B cell (primary cell): Measurements from ENCODE around the gene UNC13C. TPM values are rescaled to one million over a fixed set of nuclear protein-coding genes. Genes with fewer than 3 reads are reported as not detected.

Experiments used
- ATAC-seq: fragments of 200-7000 bp; cut with Tn5 transposase; one replicate; pipeline ENCODE4 v1.10.0; 2021; ENCODE audit warnings: low read depth, mild to moderate bottlenecking, moderate number of reproducible peaks, moderate library complexity
- CTCF ChIA-PET: fragments of 350-600 bp; sonication (Branson Sonifier 250); formaldehyde crosslinking; loops from one replicate; lab custom pipeline; 2021; ENCODE audit warnings: antibody characterized with exemption, inconsistent platforms; lab: Charles Lee
- POLR2A ChIA-PET: fragments of 350-600 bp; sonication (Branson Sonifier 250); formaldehyde crosslinking; loops from one replicate; lab custom pipeline; 2021; ENCODE audit warnings: antibody characterized with exemption; lab: Charles Lee
- DNase-seq: peaks from one replicate; pipeline ENCODE4 v3.0.0; 2013
- H2AFZ ChIP-seq: 2 replicates; pipeline ENCODE4 v1.6.1; 2012; ENCODE audit warnings: mild to moderate bottlenecking, low read depth, low read length; ENCODE audit not compliant: insufficient read depth, poor library complexity, severe bottlenecking
- H3K27ac ChIP-seq, 2 donors: 1 replicate in 1 of 2; 2 replicates in 1 of 2; pipeline ENCODE4 v1.5.1; 2012 to 2013; ENCODE audit warnings: low read length in 2 of 2, mild to moderate bottlenecking in 2 of 2, moderate library complexity in 1 of 2
- H3K27me3 ChIP-seq, 4 experiments: fragments of 200-600 bp in 1 of 4; sonication (generic) in 1 of 4; replicated peaks in 1 of 4; 1 replicate in 2 of 4; 2 replicates in 2 of 4; pipeline versions ENCODE4 v1.6.1 to v1.7.0; 2013 to 2016; ENCODE audit warnings: low read length in 3 of 4, mild to moderate bottlenecking in 2 of 4, mixed read lengths in 1 of 4, moderate library complexity in 1 of 4; ENCODE audit not compliant: insufficient read depth in 4 of 4, control insufficient read depth in 3 of 4; ENCODE audit errors: control extremely low read depth in 1 of 4
- H3K36me3 ChIP-seq, 2 experiments: replicated peaks in 1 of 2; 1 replicate in 1 of 2; 2 replicates in 1 of 2; pipeline versions ENCODE4 v1.6.1 to v1.7.1; 2013; ENCODE audit warnings: low read length in 1 of 2; ENCODE audit not compliant: insufficient read depth in 2 of 2, control insufficient read depth in 1 of 2; ENCODE audit errors: control extremely low read depth in 1 of 2, extremely low read depth in 1 of 2
- H3K4me1 ChIP-seq, 2 donors: fragments of 200-600 bp in 1 of 2; sonication (generic) in 1 of 2; 1 replicate in 1 of 2; 2 replicates in 1 of 2; pipeline versions ENCODE4 v1.5.1 to v1.6.1; 2013 to 2017; ENCODE audit warnings: low read length in 2 of 2; ENCODE audit not compliant: control insufficient read depth in 2 of 2, insufficient read depth in 2 of 2
- H3K4me2 ChIP-seq: replicated peaks from 2 replicates; pipeline ENCODE3; 2012; ENCODE audit warnings: mild to moderate bottlenecking, low read depth, low read length; ENCODE audit not compliant: poor library complexity, severe bottlenecking
- H3K4me3 ChIP-seq, 5 experiments: fragments of 200-600 bp in 1 of 5; sonication (generic) in 1 of 5; 1 replicate in 3 of 5; 2 replicates in 2 of 5; pipeline versions ENCODE4 v1.5.1 to v1.7.0; 2011 to 2016; ENCODE audit warnings: low read length in 4 of 5, mild to moderate bottlenecking in 4 of 5, low read depth in 2 of 5, control low read depth in 1 of 5, moderate library complexity in 1 of 5; ENCODE audit not compliant: insufficient read depth in 1 of 5; ENCODE audit errors: control extremely low read depth in 1 of 5, extremely low read depth in 1 of 5
- H3K79me2 ChIP-seq: fragments of 200-600 bp; sonication (generic); one replicate; pipeline ENCODE4 v1.6.0; 2016; ENCODE audit warnings: low read length; ENCODE audit not compliant: control insufficient read depth, insufficient read depth
- H3K9ac ChIP-seq: fragments of 200-600 bp; sonication (generic); 2 replicates; pipeline ENCODE4 v1.6.1; 2017; ENCODE audit warnings: mild to moderate bottlenecking, low read length, moderate library complexity
- H3K9me3 ChIP-seq, 3 donors: one replicate each; pipeline versions ENCODE4 v1.6.1 to v1.7.1; 2013; ENCODE audit warnings: low read length in 2 of 3; ENCODE audit not compliant: control insufficient read depth in 2 of 3, insufficient read depth in 1 of 3; ENCODE audit errors: control extremely low read depth in 1 of 3
- H4K20me1 ChIP-seq: 2 replicates; pipeline ENCODE4 v1.6.0; 2012; ENCODE audit warnings: mild to moderate bottlenecking, low read length; ENCODE audit not compliant: insufficient read depth, control insufficient read depth, poor library complexity, severe bottlenecking
- H3K27ac Mint-ChIP-seq: one replicate; pipeline ENCODE4 v1.8.0; 2021; ENCODE audit warnings: mixed read lengths
- H3K27me3 Mint-ChIP-seq: one replicate; pipeline ENCODE4 v1.8.0; 2021; ENCODE audit warnings: mixed read lengths
- H3K4me1 Mint-ChIP-seq: one replicate; pipeline ENCODE4 v1.8.0; 2021; ENCODE audit warnings: mixed read lengths
- H3K4me3 Mint-ChIP-seq: one replicate; pipeline ENCODE4 v1.8.0; 2021; ENCODE audit warnings: mixed read lengths
- H3K9me3 Mint-ChIP-seq: one replicate; pipeline ENCODE4 v1.8.0; 2022; ENCODE audit warnings: mixed read lengths; ENCODE audit not compliant: insufficient read depth
- EZH2 ChIP-seq: IDR thresholded peaks from 2 replicates; pipeline ENCODE4 v1.6.1; 2012; ENCODE audit warnings: borderline replicate concordance, low read depth, mild to moderate bottlenecking, moderate library complexity, low read length; ENCODE audit not compliant: insufficient read depth, poor library complexity, severe bottlenecking
- whole genome bisulfite sequencing: methylation state at CpG from one replicate; pipeline ENCODE4 v1.1.5; 2013; ENCODE audit warnings: missing lambda C conversion rate; ENCODE audit not compliant: insufficient coverage; 5-methylcytosine and 5-hydroxymethylcytosine counted together
- intact Hi-C: fragments of 100-400 bp; cut with micrococcal nuclease; formaldehyde crosslinking; loops from one replicate; pipeline ENCODE4 v1.10.0; 2022
- polyA plus RNA-seq: library from polyadenylated mRNA; depleted of rRNA; stranded (reverse); fragments of >200 nt; gene quantifications from 2 replicates; pipeline ENCODE4 v1.2.3, GENCODE V29; 2012
- total RNA-seq, 2 donors: library from RNA; stranded (reverse); fragments of 120-200 nt in 1 of 2; gene quantifications; 1 replicate in 1 of 2; 2 replicates in 1 of 2; pipeline versions ENCODE4 v1.2.3 to v1.2.4, GENCODE V29; 2013 to 2022
- TF ChIP-seq, protein P1 (sequence below): fragments of 200-600 bp; IDR thresholded peaks from one replicate; pipeline ENCODE4 v1.8.0; 2022; ENCODE audit warnings: antibody characterized with exemption, mild to moderate bottlenecking

The UNC13C gene
- total and polyA plus RNA-seq, 2 donors (not counting 1 experiment from before 2014, with no cell fraction given): not detected

DNA sequence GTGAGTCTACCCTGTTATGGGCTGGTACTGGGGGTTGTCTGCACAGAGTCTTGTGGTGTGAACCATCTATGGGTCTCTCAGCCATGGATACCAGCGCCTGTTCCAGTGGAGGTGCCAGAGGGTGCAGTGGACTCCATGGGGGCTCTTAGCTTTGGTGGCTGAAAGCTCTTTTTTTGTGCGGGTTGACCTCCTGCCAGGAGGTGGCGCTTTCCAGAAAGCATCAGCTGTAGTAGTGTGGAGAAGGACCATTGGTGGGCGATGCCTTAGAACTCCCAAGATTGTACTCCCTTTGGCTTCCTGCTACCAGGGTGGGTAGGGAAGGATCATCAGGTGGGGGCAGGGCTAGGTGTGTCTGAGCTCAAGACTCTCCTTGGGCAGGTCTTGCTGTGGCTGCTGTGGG is 615.9 kb downstream of the UNC13C start:
- peaks cover 0 to 8% (median 1%) of the 10 kb centered on the region in 3 donors for H3K9me3 ChIP-seq
- no peak overlapping the region for H3K4me3 Mint-ChIP-seq
- H3K27me3 Mint-ChIP-seq: no peaks in the 10 kb centered on the region
- no peak overlapping the region for H3K4me3 ChIP-seq
- peaks cover 4% of the 10 kb centered on the region for H3K9me3 Mint-ChIP-seq
- ATAC-seq: no peak
- no peak overlapping the region for H3K27ac Mint-ChIP-seq
- TF ChIP-seq, protein P1, sequence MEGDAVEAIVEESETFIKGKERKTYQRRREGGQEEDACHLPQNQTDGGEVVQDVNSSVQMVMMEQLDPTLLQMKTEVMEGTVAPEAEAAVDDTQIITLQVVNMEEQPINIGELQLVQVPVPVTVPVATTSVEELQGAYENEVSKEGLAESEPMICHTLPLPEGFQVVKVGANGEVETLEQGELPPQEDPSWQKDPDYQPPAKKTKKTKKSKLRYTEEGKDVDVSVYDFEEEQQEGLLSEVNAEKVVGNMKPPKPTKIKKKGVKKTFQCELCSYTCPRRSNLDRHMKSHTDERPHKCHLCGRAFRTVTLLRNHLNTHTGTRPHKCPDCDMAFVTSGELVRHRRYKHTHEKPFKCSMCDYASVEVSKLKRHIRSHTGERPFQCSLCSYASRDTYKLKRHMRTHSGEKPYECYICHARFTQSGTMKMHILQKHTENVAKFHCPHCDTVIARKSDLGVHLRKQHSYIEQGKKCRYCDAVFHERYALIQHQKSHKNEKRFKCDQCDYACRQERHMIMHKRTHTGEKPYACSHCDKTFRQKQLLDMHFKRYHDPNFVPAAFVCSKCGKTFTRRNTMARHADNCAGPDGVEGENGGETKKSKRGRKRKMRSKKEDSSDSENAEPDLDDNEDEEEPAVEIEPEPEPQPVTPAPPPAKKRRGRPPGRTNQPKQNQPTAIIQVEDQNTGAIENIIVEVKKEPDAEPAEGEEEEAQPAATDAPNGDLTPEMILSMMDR: no peak
- no peak overlapping the region for H2AFZ ChIP-seq
- no peaks in the 10 kb centered on the region for H3K4me1 ChIP-seq
- 98% methylated on average over 4 of the region's 4 CpGs for WGBS
- H3K36me3 ChIP-seq: no peaks in the 10 kb centered on the region
- intact Hi-C loops: no loop called here
- H3K9ac ChIP-seq: no peak overlapping the region
- H3K4me2 ChIP-seq: no peak overlapping the region
- no peaks in the 10 kb centered on the region for H4K20me1 ChIP-seq
- POLR2A ChIA-PET: no interaction called here
- CTCF ChIA-PET: no interaction called here
- H3K79me2 ChIP-seq: no peaks in the 10 kb centered on the region
- H3K27ac ChIP-seq: no peak overlapping the region
- no peaks in the 10 kb centered on the region for H3K4me1 Mint-ChIP-seq
- no peaks in the 10 kb centered on the region for H3K27me3 ChIP-seq
- no peak for DNase-seq

DNA sequence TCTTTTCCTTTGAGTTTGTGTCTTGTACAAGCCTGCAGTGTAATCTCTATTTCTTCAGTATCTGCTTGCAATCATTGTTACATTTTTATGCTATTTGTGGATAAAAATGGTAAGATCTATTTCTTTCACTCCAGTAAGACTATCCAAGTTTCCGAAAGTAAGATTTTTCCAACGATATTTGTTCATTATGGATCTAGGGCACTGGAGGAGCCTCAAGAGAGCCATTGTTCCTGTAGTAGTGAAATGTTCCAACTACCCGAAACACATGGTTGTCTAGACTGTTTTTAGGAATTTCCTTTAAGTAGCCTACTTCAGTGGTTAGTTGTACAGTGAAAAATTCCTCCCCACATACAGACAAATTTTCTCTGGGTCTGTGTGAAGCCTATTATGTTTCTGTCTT is 621.1 kb downstream of the UNC13C start:
- TF ChIP-seq, protein P1: no peak
- no peak for TF ChIP-seq EZH2
- H3K27me3 ChIP-seq: no peaks in the 10 kb centered on the region
- CTCF ChIA-PET: no interaction called here
- Mint-ChIP-seq H3K9me3 (peaks cover 4% of the 10 kb centered on the region), H3K27me3 (no peaks in the 10 kb centered on the region), H3K27ac (no peak overlapping the region), H3K4me3 (no peak overlapping the region), H3K4me1 (no peaks in the 10 kb centered on the region)
- 80% methylated on average over 1 of the region's 3 CpGs for WGBS
- no peaks in the 10 kb centered on the region for H3K4me1 ChIP-seq
- H3K4me3 ChIP-seq: no peak overlapping the region
- ATAC-seq (no peak), DNase-seq (no peak)
- H3K9ac ChIP-seq: no peak overlapping the region
- H2AFZ ChIP-seq: no peak overlapping the region
- H3K9me3 ChIP-seq: peaks cover 0 to 4% (median 0%) of the 10 kb centered on the region in 3 donors
- H4K20me1 ChIP-seq: no peaks in the 10 kb centered on the region
- no peak overlapping the region for H3K4me2 ChIP-seq
- H3K36me3 ChIP-seq: no peaks in the 10 kb centered on the region
- no peaks in the 10 kb centered on the region for H3K79me2 ChIP-seq
- H3K27ac ChIP-seq: no peak overlapping the region
- POLR2A ChIA-PET: no interaction called here
- intact Hi-C loops: no loop called here
